NCI-H1417 treated with DMSO at 0.1 percent for 48 hours (cell line): Measurements from ENCODE around the gene OR6C1.
"Not testable (repeated sequence)": the region's sequence is repeated elsewhere in the genome, so short reads cannot be mapped to it uniquely, and the experiment has no call there.

Experiments used
- DNase-seq: peaks from one replicate; lab custom pipeline; 2025; lab: John Stamatoyannopoulos, UW

OR6C1 gene

GRCh38 chr12:55314043-55314442, at the start of gene OR6C1:
TSS of gene OR6C1 (plus strand) at chr12:55314343. CDS start at chr12:55320600, 6,257 bp downstream.
- DNase-seq: no peak

- DNase-seq: no peak
Measured at GRCh38 chr12:55280991-55281390, 33.2 kb upstream of the OR6C1 start.

DNA sequence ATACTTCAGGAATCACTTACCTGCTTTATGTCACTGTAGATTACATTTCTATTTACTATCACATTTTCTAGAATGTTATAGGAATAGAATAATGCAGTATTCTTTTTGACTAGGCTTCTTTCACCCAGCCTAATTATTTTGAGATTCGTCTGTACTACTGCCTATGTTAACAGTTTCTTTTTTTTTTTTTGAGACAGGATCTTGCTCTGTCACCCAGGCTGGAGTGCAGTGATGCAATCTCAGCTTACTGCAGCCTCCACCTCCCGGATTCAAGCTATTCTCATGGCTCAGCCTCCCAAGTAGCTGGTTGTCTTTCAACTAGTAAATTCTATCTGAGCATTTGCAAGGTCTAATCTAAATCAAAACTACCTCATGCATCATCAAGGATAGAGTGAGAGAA, 24.1 kb upstream of the OR6C1 start:
- DNase-seq: no peak

DNA sequence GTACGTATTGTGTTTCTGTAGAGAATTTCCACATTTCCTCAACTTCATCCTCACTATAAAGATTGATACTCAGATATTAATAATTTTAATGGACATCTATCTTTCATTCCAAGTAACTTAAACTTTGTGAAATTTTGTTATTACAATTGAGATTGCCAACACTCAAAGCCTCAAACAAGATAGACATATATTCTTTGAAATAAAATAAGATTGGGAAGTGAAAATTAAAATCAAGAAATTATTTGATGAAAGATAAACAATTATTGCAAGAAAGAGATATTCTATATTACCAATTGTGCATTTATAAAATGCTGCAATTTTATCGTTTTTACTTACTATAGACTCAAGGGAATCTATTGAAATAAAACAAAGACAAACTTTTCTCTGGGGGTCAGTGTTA, 17.7 kb upstream of the OR6C1 start, which contains the start of gene OR6C6:
TSS of gene OR6C6 (minus strand) at position 101 of the 400 bp plus-strand sequence. CDS start 1,337 bp downstream, outside the sequence.
- DNase-seq: no peak

DNA sequence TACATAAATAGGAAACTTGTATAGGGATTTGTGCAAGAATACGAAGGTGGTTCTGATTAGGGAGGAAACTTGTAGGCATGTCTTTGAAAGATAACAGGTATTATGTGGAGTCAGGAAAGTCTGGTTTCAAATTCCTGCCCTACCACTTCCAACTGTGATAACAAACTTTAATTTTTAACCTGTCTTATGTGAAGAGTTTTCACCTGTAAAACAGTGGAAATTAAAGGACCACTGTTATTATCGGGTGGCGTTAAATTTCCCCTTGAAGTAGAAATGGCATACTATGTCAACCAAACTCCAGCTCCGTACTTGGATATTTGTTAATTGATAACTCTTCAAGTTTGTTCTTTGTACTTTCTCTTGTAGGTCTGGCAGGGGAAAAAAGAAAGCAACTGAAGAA, 6.1 kb downstream of the OR6C1 start:
- DNase-seq: no peak

DNA sequence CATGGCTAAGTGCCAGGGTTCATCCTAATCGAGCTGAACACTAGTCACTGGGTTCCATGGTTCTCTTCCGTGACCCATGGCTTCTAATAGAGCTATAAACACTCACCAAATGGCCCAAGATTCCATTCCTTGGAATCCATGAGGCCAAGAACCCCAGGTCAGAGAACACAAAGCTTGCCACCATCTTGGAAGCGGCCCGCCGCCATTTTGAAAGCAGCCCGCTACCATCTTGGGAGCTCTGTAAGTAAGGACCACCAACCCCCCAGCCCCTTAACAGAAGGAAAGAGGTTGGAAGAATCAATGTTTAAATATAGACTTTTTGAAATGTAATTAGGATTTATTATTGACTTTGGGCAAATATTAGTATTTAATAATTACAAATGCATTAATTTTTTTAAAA, 11.7 kb downstream of the OR6C1 start:
- not testable (repeated sequence) for DNase-seq

DNA sequence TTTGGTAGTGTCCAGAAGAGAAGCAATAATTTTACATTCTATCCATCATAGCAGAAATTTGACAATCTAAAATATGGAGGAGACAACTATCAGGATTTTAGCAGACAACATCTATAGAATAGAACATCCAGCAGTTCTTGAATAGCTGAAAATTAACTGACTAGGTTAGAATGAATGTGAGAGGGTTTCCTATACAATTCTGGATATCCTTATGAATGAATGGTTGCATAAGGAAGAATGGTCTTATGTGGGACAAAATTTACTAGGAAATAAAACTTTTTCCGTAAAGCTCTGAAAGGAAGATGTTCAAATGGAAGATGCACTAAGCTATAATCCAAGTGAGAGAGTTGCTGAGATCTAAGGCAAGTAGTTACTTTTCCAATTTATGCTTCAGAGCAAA, 16.3 kb downstream of the OR6C1 start, which contains the start of gene OR6C3:
TSS of gene OR6C3 (plus strand) at position 301 of the 400 bp plus-strand sequence. CDS start 955 bp downstream, outside the sequence.
- no peak for DNase-seq

DNA sequence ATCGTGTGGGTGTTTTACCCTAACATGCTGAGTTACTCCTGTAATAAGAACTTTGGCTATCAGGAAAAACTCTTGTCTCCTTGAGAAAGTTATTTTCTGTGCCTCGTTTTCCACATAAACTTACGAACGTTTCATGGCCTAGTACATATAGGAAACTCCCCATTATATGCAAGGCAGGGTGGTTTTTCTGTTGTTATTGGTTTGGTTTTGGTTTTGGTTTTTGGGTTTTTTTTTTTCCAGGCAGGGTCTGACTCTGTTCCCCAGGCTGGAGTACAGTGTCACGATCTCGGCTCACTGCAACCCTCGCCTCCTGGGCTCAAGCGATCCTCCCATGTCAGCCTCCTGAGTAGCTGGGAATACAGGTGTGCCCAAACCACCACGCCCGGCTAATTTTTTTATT, 21.9 kb downstream of the OR6C1 start:
- DNase-seq: no peak

GRCh38 chr12:55355338-55355737, 41.2 kb downstream of the OR6C1 start:
- DNase-seq: not testable (repeated sequence)

GRCh38 chr12:55362675-55363074, 48.5 kb downstream of the OR6C1 start, which contains the start of gene OR6C75:
TSS of gene OR6C75 (plus strand) at chr12:55362975. CDS start at chr12:55365111, 2,136 bp downstream.
- no peak for DNase-seq

DNA sequence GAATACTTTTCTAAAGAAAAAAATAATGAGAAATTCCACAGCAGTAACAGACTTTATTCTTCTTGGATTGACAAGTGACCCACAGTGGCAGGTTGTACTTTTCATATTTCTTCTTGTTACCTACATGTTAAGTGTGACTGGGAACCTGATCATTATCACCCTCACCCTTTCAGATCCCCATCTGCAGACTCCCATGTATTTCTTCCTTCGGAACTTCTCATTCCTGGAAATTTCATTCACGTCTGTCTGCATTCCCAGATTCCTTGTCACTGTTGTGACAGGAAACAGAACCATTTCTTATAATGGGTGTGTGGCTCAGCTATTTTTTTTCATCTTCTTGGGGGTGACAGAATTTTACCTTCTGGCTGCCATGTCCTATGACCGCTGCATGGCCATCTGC, 50.9 kb downstream of the OR6C1 start:
- no peak for DNase-seq
